Chondrocyte (in vitro differentiated cells): ENCODE data around the gene APBA1. TPM values are rescaled to one million over a fixed set of nuclear protein-coding genes. Genes with fewer than 3 reads are reported as not detected.

Experiments
- DNase-seq: peaks from one replicate; pipeline ENCODE4 v3.0.0; 2021; ENCODE audit warnings: mixed read lengths, low spot score
- H3K27ac Mint-ChIP-seq: one replicate; pipeline ENCODE4 v1.8.0; 2021; ENCODE audit warnings: mild to moderate bottlenecking, moderate library complexity, mixed read lengths; ENCODE audit not compliant: unreplicated experiment
- H3K27me3 Mint-ChIP-seq: 2 replicates; pipeline ENCODE4 v1.8.0; 2021; ENCODE audit warnings: low read depth, mixed read lengths
- H3K36me3 Mint-ChIP-seq: 2 replicates; pipeline ENCODE4 v1.8.0; 2021; ENCODE audit warnings: low read depth, mixed read lengths
- H3K4me1 Mint-ChIP-seq: 2 replicates; pipeline ENCODE4 v1.8.0; 2021; ENCODE audit warnings: low read depth, mild to moderate bottlenecking, mixed read lengths
- H3K4me3 Mint-ChIP-seq: one replicate; pipeline ENCODE4 v1.8.0; 2021; ENCODE audit warnings: mild to moderate bottlenecking, moderate library complexity, mixed read lengths; ENCODE audit not compliant: unreplicated experiment
- H3K9me3 Mint-ChIP-seq: 2 replicates; pipeline ENCODE4 v1.8.0; 2021; ENCODE audit warnings: low read depth, mixed read lengths
- CTCF ChIP-seq: fragments of 200-600 bp; sonication (generic); IDR thresholded peaks from 2 replicates; pipeline ENCODE4 v1.5.0; 2021; ENCODE audit warnings: antibody characterized with exemption, mild to moderate bottlenecking, moderate library complexity
- total RNA-seq: library from RNA; stranded (reverse); gene quantifications from 3 replicates; pipeline ENCODE4 v1.2.1, GENCODE V29; 2021

The APBA1 gene
- total RNA-seq, 1 donor from 2014 or later = 12.3 TPM

- TF ChIP-seq CTCF = no peak
- H3K4me3 Mint-ChIP-seq = no peak overlapping the region
- no peaks in the 10 kb centered on the region for H3K27me3 Mint-ChIP-seq
- H3K4me1 Mint-ChIP-seq = no peaks in the 10 kb centered on the region
- H3K9me3 Mint-ChIP-seq = no peaks in the 10 kb centered on the region
- H3K36me3 Mint-ChIP-seq = no peaks in the 10 kb centered on the region
- no peak overlapping the region for H3K27ac Mint-ChIP-seq
- no peak for DNase-seq
Observed at GRCh38 chr9:69582018-69582417, 90.2 kb downstream of the APBA1 start.

- no peaks in the 10 kb centered on the region for H3K27me3 Mint-ChIP-seq
- no peaks in the 10 kb centered on the region for H3K36me3 Mint-ChIP-seq
- H3K4me1 Mint-ChIP-seq = no peaks in the 10 kb centered on the region
- DNase-seq = no peak
- no peaks in the 10 kb centered on the region for H3K9me3 Mint-ChIP-seq
- TF ChIP-seq CTCF = no peak
- H3K27ac Mint-ChIP-seq = peak overlapping the region; percentile 55
- H3K4me3 Mint-ChIP-seq = no peak overlapping the region
Observed at GRCh38 chr9:69580582-69581214, 91.5 kb downstream of the APBA1 start.

GRCh38 chr9:69579760-69580581 lies 92.2 kb downstream of the APBA1 start:
- Mint-ChIP-seq H3K9me3 (no peaks in the 10 kb centered on the region), H3K4me3 (no peak overlapping the region), H3K4me1 (no peaks in the 10 kb centered on the region), H3K27ac (no peak overlapping the region), H3K27me3 (no peaks in the 10 kb centered on the region), H3K36me3 (no peaks in the 10 kb centered on the region)
- DNase-seq = no peak
- TF ChIP-seq CTCF = no peak

GRCh38 chr9:69579032-69579758 lies 93.0 kb downstream of the APBA1 start:
- TF ChIP-seq CTCF = no peak
- no peak for DNase-seq
- Mint-ChIP-seq H3K27me3 (no peaks in the 10 kb centered on the region), H3K9me3 (no peaks in the 10 kb centered on the region), H3K4me3 (no peak overlapping the region), H3K36me3 (no peaks in the 10 kb centered on the region), H3K4me1 (peaks cover 2% of the 10 kb centered on the region), H3K27ac (no peak overlapping the region)

GRCh38 chr9:69578026-69578425 lies 94.1 kb downstream of the APBA1 start:
- H3K27me3 Mint-ChIP-seq = no peaks in the 10 kb centered on the region
- H3K27ac Mint-ChIP-seq = no peak overlapping the region
- no peaks in the 10 kb centered on the region for H3K36me3 Mint-ChIP-seq
- H3K9me3 Mint-ChIP-seq = no peaks in the 10 kb centered on the region
- H3K4me3 Mint-ChIP-seq = no peak overlapping the region
- TF ChIP-seq CTCF = no peak
- H3K4me1 Mint-ChIP-seq = peaks cover 11% of the 10 kb centered on the region
- DNase-seq = no peak
